Stimulated activated CD8-positive, alpha-beta memory T cell treated with anti-CD3 and anti-CD28 coated beads, Interleukin-7, amount 100 ng/mL, for 1 hour (primary cell): ENCODE data around the gene MYO7B.

Experiments used
- DNase-seq, 2 donors: peaks; one replicate each; pipeline ENCODE4 v3.0.0-alpha.2; 2020; ENCODE audit warnings: low read depth in 2 of 2

Gene MYO7B

GRCh38 chr2:127624756-127625571 lies 89.5 kb downstream of the MYO7B start:
- no peak for DNase-seq

- DNase-seq = no peak
Measured at GRCh38 chr2:127625572-127625951, 90.1 kb downstream of the MYO7B start.

DNA sequence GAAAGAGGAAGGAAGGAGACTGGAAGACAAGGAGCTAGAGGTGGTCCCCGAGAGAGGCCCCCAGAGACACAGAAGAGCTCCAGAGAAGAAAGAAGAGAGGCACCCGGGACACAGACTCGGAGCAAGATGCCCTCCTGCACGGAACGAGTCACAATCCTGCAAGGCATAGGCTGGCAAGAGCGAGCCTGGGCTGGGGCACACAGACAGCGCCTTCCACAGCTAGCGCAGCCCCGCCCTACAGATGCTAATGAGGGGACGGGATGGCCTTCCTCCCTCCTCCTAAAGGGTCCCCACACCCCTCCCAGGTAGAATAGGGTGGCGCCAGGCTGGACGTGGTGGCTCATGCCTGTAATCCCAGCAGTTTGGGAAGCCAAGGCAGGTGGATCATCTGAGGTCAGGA lies 90.7 kb downstream of the MYO7B start:
- no peak for DNase-seq

GRCh38 chr2:127626917-127627739 lies 91.6 kb downstream of the MYO7B start:
- no peak for DNase-seq

DNA sequence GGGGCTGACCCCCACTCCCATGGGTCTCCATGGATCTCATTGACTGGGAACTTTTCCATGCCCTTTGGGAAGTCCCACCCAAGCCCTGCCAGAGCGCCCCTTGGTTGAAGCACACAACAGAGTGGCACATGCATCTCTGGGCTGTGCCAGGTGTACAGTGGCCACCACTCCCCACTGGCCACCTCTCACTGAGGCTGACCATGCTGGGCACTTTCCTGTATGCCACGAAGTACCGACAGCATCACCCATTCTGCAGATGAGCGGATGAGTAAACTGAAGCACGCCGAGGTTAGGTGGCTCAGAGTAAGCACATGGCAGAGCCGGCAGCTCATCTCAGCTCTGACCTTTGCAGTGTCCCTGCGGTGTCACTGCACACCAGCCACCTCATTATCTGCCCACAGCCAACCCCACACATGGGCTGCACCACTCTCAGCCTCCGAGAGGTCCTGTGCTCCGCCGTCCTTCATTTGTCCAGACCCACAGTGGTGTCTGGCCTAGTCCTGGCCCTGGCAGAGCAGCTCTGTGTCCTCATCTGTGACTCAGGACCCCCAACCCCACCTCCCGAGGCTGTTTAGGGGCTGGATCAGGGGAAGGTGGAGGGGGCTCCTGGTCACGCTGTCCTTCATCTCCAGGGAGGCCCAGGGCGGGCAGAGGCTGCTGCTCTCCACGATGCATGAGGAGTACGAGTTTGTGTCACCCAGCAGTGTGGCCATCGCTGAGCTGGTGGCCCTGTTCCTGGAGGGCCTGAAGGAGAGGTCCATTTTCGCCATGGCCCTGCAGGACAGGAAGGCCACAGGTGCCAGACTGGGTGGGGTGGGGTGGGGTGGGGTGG lies 92.5 kb downstream of the MYO7B start:
- DNase-seq = no peak

- no peak for DNase-seq
Measured at GRCh38 chr2:127628767-127629614, 93.5 kb downstream of the MYO7B start.

DNA sequence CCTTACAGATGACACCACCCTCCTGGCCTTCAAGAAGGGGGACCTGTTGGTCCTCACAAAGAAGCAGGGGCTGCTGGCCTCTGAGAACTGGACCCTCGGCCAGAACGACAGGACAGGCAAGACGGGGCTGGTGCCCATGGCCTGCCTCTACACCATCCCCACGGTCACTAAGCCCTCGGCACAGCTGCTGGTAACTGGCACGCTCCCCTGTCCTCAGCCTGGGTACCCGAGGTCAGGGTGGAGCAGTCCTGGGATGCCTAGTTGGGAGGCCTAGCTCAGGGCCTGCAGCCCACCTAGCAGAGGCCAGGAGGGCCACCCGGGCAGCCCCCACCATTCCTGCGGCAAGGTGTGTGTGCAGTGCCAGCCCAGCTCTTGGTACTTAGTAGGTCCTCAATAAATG lies 94.2 kb downstream of the MYO7B start:
- DNase-seq = no peak

DNA sequence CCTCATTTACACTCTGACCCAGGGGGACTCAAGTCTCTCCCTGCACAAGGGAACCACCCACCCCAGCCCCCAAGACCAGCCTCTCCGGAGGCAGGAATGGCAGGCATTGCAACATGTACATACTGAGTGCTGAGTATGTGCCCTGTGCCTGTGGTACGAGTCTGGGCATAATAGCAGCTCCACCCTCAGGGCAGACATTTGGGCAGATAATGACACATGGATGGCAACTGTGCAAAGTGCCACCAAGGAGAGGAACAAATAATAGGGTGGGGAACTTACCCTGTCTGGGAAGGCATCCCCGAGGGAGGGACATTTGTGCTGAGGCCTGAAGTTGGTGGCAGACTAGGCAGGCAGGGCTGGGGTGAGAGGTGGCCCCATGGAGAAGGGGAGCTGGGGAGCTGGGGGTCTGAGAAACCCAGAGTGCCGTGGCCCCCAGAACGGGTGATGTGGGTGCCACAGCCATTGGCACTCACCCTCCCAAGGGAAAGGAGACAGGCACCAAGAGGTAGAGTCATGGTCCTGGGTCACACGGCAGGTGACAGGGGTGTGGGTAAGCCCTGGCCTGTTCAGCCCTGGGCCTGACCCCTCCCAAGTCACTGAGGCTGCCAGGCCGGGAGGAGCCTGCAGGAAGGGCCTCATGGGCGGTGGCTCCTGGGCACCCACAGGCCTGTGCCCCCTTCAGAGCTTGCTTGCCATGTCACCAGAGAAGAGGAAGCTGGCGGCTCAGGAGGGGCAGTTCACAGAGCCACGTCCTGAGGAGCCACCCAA lies 94.8 kb downstream of the MYO7B start:
- no peak for DNase-seq

GRCh38 chr2:127630864-127631540 lies 95.5 kb downstream of the MYO7B start:
- no peak for DNase-seq

GRCh38 chr2:127631541-127631996 lies 96.1 kb downstream of the MYO7B start:
- DNase-seq = no peak

DNA sequence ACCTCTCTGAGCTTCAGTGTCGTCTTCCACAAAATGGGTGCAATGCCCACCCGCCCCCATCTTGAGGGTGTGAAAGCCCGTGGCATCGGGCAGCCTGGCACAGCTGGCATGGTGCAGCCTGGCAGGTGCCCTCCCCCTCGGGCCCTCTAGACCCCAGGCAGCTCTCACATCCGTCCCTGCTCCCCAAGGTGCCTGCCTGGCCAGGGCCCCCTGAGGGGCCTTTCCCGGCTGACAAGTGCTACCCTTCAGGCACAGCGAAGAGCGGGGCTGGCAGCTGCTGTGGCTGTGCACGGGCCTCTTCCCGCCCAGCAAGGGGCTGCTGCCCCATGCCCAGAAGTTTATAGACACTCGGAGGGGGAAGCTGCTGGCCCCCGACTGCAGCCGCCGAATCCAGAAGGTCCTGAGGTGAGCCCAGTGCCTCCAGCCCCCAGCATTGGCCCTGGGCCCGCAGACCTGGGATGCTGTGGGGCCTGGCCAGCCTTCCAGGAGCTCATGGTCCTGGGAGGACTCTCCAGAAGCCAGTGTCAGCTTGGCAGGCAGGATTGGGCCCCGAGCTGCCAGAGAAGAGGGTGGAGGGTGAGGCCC lies 96.6 kb downstream of the MYO7B start:
- DNase-seq = no peak

GRCh38 chr2:127632592-127633489 lies 97.4 kb downstream of the MYO7B start:
- no peak for DNase-seq

- no peak for DNase-seq
Measured at GRCh38 chr2:127633556-127634065, 98.1 kb downstream of the MYO7B start.

GRCh38 chr2:127634066-127634617 lies 98.7 kb downstream of the MYO7B start:
- no peak for DNase-seq

- no peak for DNase-seq
Measured at GRCh38 chr2:127634626-127635379, 99.3 kb downstream of the MYO7B start.

GRCh38 chr2:127635380-127636237 lies 100.1 kb downstream of the MYO7B start:
- DNase-seq = no peak
